ENCODE measurements around the gene TDRD1.

TDRD1 gene

GRCh38 chr10:114174695-114175188, 4.4 kb upstream of the TDRD1 start:
- DNase-seq, result no peak

GRCh38 chr10:114175667-114176066, 3.5 kb upstream of the TDRD1 start:
- no peak for DNase-seq

GRCh38 chr10:114176511-114176910, 2.6 kb upstream of the TDRD1 start:
- no peak for DNase-seq

- no peak for DNase-seq
Observed at GRCh38 chr10:114179747-114180146, 594 bp downstream of the TDRD1 start.

- no peak for DNase-seq
Observed at GRCh38 chr10:114180937-114181336, 1.8 kb downstream of the TDRD1 start.

GRCh38 chr10:114181971-114182370, 2.8 kb downstream of the TDRD1 start:
- no peak for DNase-seq

- no peak for DNase-seq
Observed at GRCh38 chr10:114183563-114183962, 4.4 kb downstream of the TDRD1 start.

- DNase-seq, result no peak
Observed at GRCh38 chr10:114184276-114184675, 5.1 kb downstream of the TDRD1 start.

- no peak for DNase-seq
Observed at GRCh38 chr10:114188001-114188400, 8.8 kb downstream of the TDRD1 start.

GRCh38 chr10:114188900-114189299, 9.7 kb downstream of the TDRD1 start:
- DNase-seq, result no peak

- DNase-seq, result no peak
Observed at GRCh38 chr10:114189700-114190099, 10.5 kb downstream of the TDRD1 start.

- DNase-seq, result no peak
Observed at GRCh38 chr10:114195079-114195478, 15.9 kb downstream of the TDRD1 start.

GRCh38 chr10:114199239-114199638, 20.1 kb downstream of the TDRD1 start:
- DNase-seq, result no peak

- DNase-seq, result no peak
Observed at GRCh38 chr10:114202812-114203211, 23.7 kb downstream of the TDRD1 start.

GRCh38 chr10:114206902-114207301, 27.7 kb downstream of the TDRD1 start:
- no peak for DNase-seq

GRCh38 chr10:114207349-114207748, 28.2 kb downstream of the TDRD1 start:
- no peak for DNase-seq

- no peak for DNase-seq
Observed at GRCh38 chr10:114208351-114208750, 29.2 kb downstream of the TDRD1 start.

- DNase-seq, result no peak
Observed at GRCh38 chr10:114212153-114212552, 33.0 kb downstream of the TDRD1 start.

- DNase-seq, result no peak
Observed at GRCh38 chr10:114215033-114215432, 35.9 kb downstream of the TDRD1 start.

- DNase-seq, result no peak
Observed at GRCh38 chr10:114220281-114220680, 41.1 kb downstream of the TDRD1 start.

GRCh38 chr10:114221235-114221634, 42.1 kb downstream of the TDRD1 start:
- DNase-seq, result no peak

- DNase-seq, result no peak
Observed at GRCh38 chr10:114223066-114223465, 43.9 kb downstream of the TDRD1 start.

- no peak for DNase-seq
Observed at GRCh38 chr10:114228156-114228555, 49.0 kb downstream of the TDRD1 start.

- DNase-seq, result no peak
Observed at GRCh38 chr10:114232561-114233176, 53.5 kb downstream of the TDRD1 start.

- DNase-seq, result no peak
Observed at GRCh38 chr10:114233482-114233881, 54.3 kb downstream of the TDRD1 start.

All from stimulated activated CD4-positive, alpha-beta T cell treated with anti-CD3 and anti-CD28 coated beads, Interleukin-4, amount 100 ng/mL, for 24 hours (primary cell).